NCI-H2107 treated with DMSO at 0.1 percent for 48 hours (cell line): ENCODE results near the gene ARHGAP44.
"Not testable (repeated sequence)": the region's sequence is repeated elsewhere in the genome, so short reads cannot be mapped to it uniquely, and the experiment has no call there.

Experiments
- DNase-seq: peaks from one replicate; lab custom pipeline; 2025; ENCODE audit not compliant: unreplicated experiment; lab: John Stamatoyannopoulos, UW

Gene ARHGAP44

DNA sequence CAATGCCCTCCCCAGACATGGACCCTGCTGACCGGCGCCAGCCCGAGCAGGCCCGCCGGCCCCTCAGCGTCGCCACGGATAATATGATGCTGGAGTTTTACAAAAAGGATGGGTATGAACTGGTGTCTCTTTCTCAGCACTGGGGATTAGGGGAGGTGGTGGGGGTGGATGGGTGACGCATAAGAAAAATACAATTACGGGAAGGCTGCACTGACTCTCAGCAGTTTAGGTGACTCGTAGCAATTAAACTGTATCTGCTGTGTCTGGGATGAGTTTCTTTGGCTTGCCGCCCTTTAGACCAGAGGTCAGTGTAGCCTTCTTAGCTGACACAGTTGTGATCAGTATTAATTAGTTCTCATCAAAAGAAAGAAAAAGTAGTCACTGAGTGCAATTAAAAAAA is 169.5 kb downstream of the ARHGAP44 start:
- DNase-seq, result no peak

- DNase-seq, result no peak
Observed at GRCh38 chr17:12959441-12959840, 170.1 kb downstream of the ARHGAP44 start.

- no peak for DNase-seq
Observed at GRCh38 chr17:12961655-12962054, 172.4 kb downstream of the ARHGAP44 start.

GRCh38 chr17:12963505-12963904 is 174.2 kb downstream of the ARHGAP44 start:
- no peak for DNase-seq

DNA sequence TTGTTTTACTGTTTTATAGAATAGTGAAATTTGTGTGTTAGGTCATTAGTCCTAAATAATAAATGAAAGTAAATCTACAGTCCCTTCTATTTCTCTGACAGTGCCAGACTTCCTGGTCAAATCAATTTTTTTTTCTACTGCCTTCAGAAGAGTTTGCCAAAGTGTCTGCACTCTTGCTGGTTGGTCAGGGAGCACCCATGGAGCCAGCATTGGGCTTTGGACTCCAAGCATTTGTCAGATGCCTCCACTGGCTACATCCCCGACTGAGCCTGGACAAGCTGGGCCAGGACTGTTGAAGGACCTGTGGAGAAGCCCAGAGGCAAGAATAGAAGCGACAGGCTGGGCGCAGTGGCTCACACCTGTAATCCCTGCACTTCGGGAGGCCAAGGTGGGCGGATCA is 174.9 kb downstream of the ARHGAP44 start:
- no peak for DNase-seq

GRCh38 chr17:12964840-12965239 is 175.5 kb downstream of the ARHGAP44 start:
- no peak for DNase-seq

- no peak for DNase-seq
Observed at GRCh38 chr17:12965988-12966387, 176.7 kb downstream of the ARHGAP44 start.

- no peak for DNase-seq
Observed at GRCh38 chr17:12966413-12966812, 177.1 kb downstream of the ARHGAP44 start.

DNA sequence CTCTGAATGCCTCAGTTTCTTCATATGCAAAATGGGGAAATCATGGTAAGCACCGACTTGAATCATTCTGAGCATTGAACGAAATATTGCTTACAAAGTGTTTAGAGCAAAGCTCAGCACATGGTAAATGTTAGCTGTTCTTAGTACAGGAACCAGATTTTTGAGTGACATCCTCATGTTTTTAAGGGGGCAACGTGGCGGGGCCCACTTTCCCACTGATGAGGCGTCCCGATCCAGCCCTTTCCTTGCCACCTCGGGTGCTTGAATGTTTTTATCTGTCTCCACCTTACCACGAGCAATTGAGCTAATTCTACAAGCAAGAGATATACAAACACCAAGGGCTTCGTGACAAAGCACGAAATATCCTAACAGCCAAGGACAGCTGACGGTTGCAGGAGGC is 178.7 kb downstream of the ARHGAP44 start:
- no peak for DNase-seq

DNA sequence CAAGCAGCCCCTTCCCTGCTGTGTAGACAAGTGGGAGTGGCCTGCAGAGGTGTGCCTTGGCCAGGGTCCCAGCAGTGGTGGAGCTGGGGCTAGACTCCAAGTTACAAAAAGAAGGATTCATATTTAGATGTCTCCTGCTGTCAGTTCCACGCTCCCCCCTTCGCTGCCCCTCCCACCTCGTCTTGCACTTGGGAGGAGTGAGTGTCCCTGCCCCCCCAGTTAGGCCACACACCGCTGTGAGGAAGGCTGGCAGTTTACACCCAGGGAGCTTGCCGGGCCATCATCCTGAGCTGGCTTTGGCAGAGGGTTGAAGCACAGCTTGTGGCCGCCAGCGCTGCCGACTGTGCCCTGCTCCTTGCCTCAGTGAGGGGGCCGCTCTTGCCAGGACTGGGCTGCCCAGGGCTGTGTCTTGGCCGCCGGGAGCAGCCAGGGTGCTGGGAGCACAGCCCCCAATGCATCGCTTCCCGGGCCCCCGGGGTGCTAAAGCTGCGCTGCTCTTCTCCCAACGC is 184.3 kb downstream of the ARHGAP44 start:
- DNase-seq, result no peak

DNA sequence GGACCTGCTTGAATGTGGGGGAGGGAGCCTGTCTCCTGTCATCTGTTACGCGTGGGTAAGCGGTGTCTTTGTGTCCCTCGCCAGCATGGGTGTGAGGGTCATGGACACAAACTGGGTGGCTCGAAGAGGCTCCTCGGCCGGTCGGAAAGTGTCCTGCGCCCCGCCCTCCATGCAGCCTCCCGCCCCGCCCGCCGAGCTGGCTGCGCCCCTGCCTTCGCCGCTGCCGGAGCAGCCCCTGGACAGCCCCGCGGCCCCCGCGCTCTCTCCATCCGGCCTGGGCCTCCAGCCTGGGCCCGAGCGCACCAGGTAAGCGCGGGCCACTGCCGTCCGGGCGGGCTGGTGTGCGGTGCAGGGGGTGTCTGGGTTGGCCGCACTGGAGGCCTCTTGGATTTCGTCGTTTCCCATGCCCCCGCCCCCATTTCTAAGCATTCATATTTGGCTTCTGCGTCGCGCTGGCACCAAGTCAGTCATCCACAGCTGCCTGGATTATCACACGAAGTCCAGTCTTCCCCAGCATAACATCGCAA is 184.8 kb downstream of the ARHGAP44 start:
- no peak for DNase-seq

GRCh38 chr17:12977008-12977751 is 187.9 kb downstream of the ARHGAP44 start:
- no peak for DNase-seq

DNA sequence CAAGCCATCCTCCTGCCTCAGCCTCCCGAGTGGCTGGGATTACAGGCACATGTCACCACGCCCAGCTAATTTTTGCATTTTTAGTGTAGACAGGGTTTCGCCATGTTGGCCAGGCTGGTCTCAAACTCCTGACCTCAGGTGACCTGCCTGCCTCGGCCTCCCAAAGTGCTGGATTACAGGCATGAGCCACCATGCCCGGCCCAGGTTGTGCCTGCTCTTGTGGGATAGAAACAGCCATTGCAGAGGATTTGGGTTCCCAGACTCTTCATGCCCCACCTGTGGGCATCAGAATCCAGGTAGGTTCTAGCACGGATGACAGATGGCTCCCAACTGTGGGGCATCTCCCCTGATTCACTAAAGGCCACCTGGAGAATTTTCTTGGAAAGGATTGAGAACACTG is 189.5 kb downstream of the ARHGAP44 start:
- DNase-seq, result not testable (repeated sequence)

- no peak for DNase-seq
Observed at GRCh38 chr17:12979246-12979645, 189.9 kb downstream of the ARHGAP44 start.

DNA sequence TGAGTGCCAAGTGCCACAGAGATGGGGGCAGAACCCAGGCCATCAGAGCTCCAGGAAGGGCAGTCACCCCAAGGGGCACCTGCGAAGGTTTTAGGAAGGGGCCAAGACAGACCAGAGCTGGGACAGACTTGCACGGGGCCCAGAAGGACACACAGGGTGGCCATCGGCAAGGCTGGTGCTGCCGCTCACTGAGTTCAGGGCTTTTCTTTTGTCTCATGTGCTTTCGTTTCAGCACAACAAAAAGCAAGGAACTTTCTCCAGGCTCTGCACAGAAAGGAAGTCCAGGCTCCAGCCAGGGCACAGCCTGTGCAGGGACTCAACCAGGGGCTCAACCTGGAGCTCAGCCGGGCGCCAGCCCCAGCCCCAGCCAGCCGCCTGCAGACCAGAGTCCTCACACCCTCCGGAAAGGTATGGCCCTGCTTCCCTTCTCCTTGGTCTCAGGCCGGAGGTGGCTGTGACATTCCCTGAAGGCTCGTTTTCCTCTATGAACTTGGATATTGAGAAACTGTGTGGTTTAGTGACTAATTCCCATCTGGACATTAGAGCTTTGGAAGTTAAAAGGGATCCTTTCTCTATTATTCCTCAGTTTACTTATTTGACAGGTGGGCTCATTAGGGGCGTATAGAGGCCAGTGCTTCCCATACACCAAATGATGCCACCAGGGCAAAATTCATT is 190.7 kb downstream of the ARHGAP44 start:
- no peak for DNase-seq

GRCh38 chr17:12982224-12982623 is 192.9 kb downstream of the ARHGAP44 start:
- no peak for DNase-seq

- no peak for DNase-seq
Observed at GRCh38 chr17:12983991-12984884, 194.9 kb downstream of the ARHGAP44 start.

DNA sequence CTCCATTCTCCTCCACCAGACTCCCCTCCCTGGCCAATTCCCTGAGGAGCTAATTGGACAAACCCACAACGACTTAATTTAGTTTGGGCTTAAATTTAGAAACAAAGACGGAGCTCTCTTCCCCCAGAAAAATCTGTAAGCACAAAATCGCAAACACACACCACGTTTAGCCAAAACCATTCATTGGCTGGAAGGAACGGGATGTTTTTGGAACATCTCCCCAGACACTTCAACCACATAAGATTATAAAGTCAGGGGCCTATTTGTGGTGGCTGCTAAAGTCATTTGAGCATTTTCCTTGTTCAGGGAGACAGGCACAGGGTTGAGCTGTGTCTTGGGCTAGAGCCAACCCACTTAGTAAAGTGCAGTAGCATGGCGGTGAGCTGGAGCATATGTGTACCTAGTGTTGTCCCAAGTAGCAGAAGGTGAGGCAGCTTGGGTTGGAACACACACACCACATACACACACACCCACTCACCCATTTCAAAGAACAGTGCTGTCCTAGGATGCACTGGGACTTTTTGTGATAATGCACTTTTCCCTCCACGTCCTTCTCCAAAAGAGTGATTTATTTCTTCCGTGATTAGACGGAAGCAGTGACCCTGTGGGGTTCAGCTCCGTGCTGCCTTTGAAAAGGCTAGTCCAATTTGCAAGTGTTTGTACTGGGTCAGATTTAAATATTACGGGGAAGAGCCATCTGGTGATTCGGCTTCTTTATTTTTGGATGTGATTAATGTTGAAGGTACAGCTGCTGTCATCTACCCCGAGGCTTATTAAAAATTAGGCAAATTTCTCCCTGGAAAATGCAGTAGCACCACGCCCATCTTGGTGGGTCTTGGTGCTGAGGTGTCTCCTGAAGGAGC is 196.4 kb downstream of the ARHGAP44 start:
- DNase-seq, result no peak

DNA sequence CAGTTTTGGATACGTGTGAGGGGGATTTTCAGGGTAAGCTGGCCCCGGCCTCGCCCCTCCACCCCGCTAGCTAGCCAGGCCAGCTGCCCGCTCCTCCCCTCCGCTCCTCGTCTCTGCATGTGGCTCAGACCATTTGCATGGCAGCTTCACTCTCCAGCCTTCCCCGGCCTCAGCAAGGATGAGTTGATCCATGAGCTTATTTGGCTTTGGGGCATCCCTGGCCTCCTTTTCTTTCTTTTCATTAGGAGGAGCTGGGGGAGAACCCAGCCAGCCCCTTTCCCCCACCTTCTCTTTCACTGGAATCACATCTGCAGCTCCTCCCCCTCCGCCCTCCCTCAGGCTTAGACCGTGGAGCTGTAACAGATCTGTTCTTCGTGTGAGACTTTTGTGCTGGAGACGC is 197.8 kb downstream of the ARHGAP44 start:
- no peak for DNase-seq
